ENCODE data around the gene KRTAP12-4.

KRTAP12-4 gene

DNA sequence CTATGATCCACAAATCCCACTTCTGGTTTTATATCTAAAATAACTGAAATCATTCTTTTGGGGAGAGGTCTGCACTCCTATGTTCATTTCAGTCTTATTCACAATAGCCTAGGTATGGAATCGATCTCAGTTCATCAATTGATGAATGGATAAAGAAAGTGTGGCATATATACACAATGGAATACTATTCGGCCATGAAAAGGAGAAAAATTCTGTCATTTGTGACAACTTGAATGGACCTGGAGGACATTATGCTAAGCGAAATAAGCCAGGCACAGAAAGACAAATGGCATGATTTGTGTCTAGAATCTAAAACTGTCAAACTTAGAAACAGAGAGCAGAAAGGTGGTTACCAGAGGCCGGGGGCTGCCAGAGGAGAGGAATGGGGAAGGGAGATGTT is 48.0 kb downstream of the KRTAP12-4 start:
- no peak overlapping the region for H3K9ac ChIP-seq (ENCODE audit: low read length)
- no peaks in the 10 kb centered on the region for H3K36me3 ChIP-seq (ENCODE audit: control insufficient read depth, insufficient read depth, low read length)
- H3K9me3 ChIP-seq (ENCODE audit: control insufficient read depth, insufficient read depth, low read depth, low read length): peaks cover 33% of the 10 kb centered on the region
- H3K4me3 ChIP-seq (ENCODE audit: low read depth, low read length): no peak overlapping the region
- no peaks in the 10 kb centered on the region for H3K4me1 ChIP-seq (ENCODE audit: control insufficient read depth, insufficient read depth, low read length)
- H3K27ac ChIP-seq (ENCODE audit: low read depth, low read length): no peak overlapping the region
- H3K27me3 ChIP-seq (ENCODE audit: control insufficient read depth, insufficient read depth, low read length): no peaks in the 10 kb centered on the region
